Stimulated activated CD8-positive, alpha-beta memory T cell treated with anti-CD3 and anti-CD28 coated beads, Interleukin-7, amount 100 ng/mL, for 1 hour (primary cell): ENCODE measurements around the gene MAD1L1.
A peak's percentile ranks its signal among the peaks of the same experiment; 100 is the strongest.

Experiments used
- DNase-seq, 2 donors: peaks; one replicate each; pipeline ENCODE4 v3.0.0-alpha.2; 2020; ENCODE audit warnings: low read depth in 2 of 2

MAD1L1 gene

DNA sequence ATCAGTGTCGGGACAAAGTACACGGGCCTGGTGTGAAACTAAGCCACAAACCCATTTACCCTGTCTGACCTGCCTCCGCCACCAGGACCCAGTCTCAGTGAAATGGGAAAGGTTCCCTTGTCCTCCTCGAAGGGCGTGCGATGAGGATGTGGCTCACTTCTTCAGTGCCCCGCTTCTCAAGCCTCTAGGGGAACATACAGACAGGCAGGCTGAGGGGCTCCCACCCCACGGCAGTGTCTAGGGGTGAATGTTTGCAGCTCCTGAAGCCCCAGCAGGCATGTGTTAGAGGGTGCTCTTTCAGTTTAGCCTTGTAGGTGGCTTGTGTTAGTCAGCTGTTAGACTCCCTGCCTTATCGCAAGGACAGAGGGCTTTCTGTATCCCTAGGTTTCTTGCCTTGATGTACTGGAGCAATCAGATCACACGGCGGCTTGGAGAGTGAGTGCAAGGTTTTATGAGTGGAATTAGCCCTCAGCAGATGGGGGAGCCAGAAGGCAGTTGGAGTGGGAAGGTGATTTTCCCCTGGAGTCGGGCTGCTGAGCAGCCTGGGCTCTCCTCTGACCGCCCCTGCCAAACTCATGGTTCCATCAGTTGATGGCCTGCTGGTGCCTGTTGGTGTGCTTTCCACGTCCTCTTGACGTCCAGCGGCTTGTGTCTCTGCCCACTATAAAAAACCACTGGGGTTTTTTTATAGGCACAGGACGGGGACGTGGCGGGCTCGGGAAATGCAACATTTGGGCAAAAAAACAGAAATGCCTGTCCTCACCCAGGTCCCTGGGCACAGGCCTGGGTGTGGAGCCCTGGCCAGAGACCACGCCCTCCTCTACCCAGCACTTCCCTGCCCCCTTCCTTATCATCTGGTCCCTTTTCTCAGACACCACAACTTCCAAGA, 10.0 kb upstream of the MAD1L1 start:
- DNase-seq, result no peak

DNA sequence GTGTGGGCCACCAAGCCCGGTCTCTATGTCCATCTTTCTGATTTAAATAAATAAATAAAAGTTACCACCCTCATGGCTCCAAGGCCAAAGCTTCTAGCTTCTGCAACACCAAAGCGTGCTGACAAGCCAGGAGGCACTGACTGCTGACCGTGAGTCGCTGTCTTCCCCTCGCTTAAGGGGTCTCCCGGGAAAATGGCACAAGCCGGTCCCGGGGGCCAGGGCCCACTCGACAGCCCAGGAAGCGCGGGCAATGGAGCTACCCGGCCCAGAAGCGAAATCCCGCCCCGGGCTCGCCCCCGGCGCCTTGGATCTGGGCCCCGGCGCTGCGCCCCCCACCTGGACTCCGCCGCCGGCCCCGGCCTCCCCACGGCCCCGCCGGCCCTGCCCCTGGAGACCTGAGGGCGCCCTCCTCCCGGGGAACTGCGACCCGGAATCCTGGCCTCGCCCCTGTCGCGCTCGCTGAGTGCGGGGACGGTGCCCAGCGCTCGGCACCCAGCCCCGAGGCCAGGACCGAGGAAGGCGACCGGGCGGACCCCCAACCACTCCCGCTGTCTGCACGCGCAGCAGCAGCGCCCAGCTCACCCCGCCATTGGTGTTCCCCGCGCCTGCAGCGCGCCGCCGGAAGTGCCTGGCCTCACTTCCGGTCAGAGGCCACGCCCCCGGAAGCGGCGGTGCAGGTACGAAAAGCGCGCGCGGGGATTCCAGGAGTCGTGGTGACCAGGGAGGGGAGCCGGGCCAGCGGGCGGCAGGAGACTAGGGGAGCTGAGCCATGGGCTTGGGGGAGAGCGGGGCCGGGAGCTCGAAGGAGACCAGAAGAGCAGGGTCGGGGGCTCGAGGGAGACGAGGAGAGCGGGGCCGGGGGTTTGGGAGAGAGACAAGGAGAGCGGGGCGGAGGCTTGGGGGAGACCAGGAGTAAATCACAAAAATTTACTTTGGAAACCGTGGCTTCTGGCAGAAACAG, 9.1 kb upstream of the MAD1L1 start, which contains the start of the genes MRM2 and NUDT1:
Gene MRM2 (minus strand): TSS at position 626 of the 961 bp plus-strand sequence. CDS start 36 bp downstream, at position 590.
Gene NUDT1 (plus strand): TSS at position 647 of the 961 bp plus-strand sequence. CDS start 2,349 bp downstream, outside the sequence.
- DNase-seq, result peak; percentile 41 to 49

DNA sequence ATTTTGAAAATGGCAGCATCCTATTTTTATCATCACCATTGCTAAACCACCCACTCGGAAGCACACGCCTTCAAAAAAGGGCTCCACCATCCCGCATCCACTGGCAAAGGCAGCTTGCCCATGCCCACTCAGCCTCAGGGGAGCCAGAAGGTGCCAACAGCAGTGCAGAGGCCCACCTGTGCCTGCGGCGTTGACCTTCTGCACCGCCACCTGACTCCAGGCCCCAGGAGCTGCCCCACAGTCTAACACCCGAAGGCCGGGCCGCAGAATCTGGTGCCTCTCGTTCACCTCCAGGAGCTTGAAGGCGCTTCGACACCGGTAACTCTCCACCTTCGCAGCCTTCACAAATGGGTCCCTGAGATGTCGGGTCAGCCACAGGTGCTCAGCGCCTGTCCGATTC, 6.5 kb upstream of the MAD1L1 start:
- DNase-seq, result no peak

DNA sequence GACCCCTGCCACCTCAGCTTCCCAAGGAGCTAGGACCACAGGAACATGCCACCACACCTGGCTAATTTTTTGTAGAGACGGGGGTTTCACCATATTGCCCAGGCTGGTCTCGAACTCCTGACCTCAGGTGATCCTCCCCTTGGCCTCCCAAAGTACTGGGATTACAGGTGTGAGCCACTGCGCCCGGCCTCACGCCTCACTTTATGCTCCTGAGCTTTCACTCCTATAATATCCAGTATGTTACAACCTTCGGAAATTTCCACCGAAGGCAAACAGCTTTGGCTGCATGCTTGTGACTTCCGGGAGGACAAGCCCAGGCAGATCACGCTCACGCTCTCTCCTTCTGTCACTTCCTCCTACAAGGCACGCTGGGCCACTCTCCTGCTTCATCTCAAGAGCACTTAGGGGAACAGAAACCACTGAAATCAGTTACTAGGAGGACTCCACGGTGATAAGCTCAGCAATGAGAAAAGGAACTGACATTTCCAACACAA, 4.4 kb upstream of the MAD1L1 start:
- DNase-seq, result no peak

DNA sequence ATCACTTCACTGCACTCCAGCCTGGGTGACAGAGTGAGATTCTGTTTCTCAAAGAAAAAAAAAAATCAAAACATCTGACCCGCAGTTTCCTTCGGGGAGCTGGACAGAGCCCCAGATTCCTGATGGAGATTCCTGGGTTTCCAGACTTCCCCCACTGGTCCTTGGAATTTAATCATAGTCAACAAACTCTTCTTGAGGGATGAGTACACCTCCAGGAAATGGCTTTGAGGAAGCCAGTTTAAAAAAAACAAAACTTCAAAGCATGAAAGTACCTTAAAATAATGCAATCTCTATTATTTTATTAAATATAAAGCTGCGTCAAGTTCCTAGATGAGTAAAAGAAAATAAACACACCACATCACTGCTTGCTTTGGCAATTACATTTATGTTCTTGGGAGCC, 1.2 kb upstream of the MAD1L1 start:
- no peak for DNase-seq

DNA sequence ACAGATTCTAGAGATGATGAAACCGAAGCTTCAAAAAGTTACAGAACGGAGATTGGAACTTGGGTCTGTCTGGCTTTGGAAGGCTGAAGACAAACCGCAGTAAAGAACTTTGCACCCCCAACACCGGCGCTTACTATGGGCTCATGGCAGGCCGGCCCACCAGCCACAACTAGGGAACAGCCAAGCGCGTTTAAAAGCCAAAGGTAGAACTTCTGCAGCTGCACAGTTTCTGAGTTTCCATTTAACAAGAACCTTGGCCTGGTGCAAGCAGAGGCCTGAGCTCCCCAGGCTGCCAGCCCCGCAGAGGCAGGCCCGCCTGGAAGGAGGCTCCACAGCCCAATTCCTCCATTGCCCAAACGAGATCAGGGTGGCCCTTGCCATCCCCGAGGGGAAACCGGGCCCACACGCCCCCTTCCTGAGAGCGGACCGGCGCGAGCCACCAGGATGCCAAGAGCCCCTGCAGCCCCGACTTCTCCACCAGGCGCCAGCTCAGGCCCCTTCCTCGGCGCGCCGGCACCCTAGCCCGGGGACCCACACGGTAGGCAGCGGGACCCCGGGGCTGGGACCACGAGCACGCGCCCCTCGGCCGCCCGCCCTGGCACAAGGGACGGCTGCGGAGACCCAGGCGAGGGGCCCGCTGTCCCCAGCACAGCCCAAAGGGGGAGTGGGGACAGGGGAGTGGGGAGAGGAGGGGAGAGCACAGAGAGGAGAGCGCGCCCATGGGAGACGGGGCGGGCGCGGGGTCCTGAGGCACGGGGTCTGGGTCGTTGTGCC, 566 bp downstream of the MAD1L1 start:
- DNase-seq, result no peak

DNA sequence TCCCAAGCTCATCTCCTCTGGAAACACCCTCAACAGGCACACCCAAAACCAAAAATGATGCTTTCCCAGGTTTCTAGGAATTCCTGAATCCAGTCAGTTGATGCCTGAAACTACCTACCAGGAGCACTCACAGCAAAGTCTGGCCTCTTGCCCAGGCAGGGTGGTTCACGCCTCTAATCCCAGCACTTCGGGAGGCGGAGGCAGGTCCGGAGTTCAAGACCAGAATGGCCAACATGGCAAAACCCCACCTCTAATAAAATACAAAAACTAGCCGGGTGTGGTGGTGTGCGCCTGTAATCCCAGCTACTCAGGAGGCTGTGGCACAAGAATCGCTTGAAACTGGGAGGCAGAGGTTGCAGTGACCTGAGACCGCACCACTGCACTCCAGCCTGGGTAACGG, 1.9 kb downstream of the MAD1L1 start:
- DNase-seq, result no peak

DNA sequence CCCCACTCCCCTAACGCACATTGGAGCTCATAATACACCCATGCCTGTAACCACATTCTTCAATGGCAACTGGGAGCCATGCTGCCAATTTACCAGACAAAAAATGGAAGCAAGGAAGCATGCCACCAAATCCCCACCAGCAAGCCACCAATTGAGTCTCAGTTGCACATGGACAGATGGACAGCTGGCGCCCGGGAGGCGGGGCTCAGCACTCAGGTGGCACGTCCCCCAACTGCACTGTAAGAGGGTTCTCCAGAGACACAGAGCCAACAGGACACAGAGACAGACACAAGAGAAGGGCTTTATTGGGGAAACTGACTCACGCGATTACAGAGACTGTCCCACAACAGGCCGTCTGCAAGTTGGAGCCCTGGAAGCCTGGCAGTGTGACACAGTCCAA, 2.5 kb downstream of the MAD1L1 start:
- no peak for DNase-seq

DNA sequence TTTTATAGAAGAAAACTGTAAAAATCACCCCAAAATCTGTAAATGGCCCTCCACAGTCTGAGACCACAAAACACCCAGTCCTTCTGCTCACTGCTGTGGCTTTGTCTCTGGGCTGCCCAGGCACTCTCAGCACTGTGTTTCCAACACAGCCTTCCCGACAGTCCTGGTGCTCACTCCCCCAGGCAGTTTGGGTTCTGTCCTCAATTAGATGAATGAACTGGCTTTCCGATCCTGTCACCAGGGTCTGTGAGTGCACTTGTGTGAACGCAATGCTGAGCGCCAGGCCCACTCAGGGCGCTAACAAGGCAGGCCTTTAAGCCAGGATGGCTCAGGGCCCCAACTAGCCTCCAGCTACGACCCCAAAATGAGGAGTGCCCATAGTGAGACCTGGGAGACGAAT, 3.3 kb downstream of the MAD1L1 start:
- DNase-seq, result no peak

DNA sequence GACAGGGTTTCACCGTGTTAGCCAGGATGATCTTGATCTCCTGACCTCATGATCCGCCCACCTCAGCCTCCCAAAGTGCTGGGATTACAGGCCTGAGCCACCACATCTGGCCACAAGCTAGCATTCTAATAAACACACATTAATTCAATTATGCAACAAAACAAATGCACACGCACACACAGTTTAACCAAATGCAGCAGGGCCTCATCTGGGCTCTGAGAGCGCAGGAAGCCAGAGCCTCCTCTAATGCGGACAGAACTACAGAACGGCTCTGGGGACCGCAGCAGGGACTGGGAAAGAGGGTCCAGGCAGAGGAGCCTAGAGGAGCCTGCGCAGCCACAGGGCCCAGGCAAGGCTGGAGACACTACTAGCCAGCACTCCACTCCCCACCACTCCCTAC, 3.8 kb downstream of the MAD1L1 start:
- no peak for DNase-seq

DNA sequence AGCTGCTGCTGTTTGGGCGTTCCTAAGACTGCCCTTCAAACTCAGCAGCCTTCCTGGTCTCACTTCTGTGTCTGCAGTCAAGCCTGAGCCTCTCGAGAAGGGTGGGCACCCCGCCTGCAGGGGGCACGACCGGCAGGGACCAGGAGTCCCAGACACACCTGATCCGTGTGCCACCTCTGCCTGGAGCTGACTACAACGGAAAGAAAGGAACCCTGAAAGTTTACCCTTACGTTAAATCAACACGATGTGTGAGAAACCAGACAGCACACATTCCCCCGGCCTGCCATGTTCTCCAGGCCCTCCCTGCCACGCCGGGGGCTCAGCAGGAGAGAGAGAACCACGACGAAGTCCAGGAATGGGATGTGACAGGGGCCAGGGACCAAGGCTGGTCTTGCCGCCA, 5.0 kb downstream of the MAD1L1 start:
- no peak for DNase-seq

DNA sequence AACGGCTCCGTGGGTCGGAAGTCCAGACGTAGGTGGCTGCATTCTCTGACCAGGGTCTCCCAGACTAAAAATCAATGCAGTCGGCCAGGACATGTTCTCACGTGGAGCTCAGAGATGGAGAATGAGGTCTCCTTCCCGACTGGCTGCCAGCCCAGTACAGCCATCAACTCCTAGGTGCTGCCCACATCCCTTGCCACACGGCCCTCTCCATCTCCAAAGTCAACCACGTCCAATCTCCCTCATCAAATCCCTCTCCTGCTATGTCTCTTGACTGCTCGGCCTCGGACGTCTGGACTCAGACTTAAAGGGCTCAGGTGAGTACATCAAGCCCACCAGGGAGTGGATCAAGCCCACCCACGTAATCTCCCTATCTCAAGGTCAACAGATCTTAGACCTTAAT, 6.9 kb downstream of the MAD1L1 start:
- no peak for DNase-seq

DNA sequence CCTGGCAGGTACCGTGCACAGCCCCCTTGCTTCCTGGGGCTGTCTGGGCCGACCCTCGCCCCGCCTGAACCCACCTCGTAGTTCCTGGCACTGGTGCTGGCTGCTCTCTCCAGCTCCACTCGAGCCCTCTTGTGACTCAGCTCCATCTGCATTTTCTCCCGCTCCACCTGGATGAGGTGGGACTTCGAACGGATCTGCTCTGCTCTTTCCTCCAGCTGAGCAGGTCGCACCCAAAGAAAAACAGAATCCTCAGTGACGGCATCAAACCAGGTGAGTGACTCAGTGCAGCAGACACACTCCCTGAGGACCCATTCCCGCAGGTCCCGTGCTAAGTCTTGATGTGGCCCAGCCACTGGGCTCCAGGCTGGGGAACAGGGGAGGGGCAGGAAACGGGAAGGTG, 7.4 kb downstream of the MAD1L1 start:
- no peak for DNase-seq

DNA sequence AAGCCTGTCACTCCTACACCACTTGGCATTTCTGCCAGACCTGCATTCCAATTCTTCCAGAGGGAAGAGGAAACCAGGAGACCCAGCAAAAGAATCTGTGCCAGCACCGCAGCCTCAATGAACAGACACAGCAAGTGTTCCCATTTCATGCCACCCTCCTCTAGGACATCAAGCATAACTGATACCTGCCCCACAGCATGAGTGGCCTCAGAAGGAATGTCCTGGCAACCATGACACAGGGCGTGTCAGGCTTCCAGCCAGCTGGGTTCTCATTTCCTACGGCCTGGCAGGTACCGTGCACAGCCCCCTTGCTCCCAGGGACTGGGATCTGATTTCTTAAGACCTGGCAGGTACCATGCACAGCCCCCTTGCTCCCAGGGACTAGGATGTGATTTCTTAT, 7.8 kb downstream of the MAD1L1 start:
- no peak for DNase-seq

DNA sequence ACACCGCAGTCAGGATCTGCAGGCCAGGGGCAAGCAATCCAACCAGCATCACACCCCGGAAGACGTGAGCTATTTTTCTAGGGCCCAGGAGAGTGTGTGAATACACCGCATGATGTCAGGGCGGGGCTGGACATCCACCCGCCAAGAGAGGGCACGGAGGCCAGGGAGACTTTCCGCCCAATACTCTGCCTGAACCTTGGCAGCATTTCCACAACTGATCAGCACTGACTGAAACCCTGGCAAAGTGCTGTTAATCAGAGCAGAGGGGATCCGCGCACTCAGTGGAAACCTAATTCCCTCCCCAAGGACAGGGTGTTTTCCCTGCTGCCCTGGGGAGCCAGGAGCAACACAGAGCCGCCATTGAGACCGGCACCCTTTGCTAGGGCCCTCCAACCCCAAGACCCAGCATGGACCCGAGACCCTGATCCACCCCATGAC, 8.2 kb downstream of the MAD1L1 start:
- no peak for DNase-seq

DNA sequence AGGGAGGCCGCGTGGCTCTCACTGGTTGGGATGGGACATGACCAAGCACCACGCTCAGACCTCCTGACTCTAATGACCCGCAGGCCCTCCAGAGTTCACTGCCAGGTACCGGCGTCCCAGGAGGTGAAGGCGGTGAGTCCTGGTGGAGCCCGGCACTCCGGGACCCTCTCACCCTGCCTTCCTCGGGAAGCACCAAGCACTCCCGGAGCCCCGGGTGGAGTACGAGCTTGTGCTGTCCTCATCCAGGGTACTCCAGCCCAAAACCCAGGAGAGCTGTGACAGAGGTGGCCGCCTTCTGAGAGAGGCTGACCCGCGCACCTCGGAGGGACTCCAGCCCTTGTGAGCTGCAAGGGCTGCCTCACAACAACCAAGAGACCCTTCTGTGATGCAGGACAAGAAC, 9.4 kb downstream of the MAD1L1 start:
- no peak for DNase-seq

DNA sequence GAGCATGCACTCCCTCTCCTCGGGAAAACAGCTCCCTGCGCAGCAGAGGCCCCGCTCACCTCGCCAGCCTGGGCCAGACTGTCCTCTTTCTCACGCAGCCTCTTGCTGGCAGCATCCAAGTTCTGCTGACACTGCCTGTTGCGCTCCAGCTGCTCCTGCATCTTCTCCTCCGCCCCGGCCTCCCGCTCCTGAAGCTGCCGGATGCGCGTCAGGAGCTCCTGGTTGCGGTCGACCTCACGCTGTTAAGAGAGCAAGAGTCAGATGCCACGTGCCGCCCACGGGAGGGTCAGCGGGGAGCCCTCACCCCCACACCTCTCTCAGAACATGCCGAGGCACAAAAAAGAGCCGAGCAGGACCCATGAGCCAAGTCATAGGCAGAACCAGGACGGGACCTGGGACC, 10.2 kb downstream of the MAD1L1 start:
- no peak for DNase-seq

DNA sequence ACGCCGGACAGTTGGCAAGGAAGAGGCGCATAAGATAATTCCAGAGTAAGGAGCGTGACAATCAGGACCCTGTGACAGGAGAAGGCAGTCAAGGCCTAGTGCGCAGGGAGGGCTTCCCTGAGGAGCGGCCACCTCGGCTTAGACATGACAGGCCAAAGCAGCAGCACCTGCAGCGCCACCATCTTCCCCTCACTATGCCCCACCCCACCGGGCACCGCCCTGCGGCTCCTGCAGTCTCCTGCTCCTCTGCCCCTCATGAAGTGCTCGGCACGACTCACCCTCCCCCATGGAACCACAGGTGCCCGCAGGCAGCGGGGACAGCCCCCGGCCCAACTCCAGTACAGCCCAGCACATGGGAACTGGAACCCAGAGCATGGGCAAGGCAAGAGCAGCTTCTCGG, 11.8 kb downstream of the MAD1L1 start:
- DNase-seq, result no peak

DNA sequence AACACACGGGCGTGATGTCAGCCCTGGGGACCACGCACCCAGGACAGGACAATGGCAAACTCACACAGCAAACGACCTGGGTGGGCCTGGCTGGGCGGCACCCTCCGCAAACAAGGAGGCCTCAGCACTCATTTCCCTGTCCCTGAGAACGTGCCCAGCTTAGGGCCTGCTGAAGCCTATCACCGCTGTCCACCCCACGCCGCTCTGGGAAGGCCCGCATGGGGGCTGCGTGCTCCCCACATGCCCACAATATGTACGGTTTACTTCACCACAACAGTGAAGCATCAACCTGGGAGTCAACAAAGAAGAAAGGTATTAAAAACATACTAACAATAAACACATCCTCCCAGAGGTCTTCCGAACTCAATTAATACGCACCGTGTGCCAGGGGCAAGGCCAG, 12.2 kb downstream of the MAD1L1 start:
- DNase-seq, result no peak

DNA sequence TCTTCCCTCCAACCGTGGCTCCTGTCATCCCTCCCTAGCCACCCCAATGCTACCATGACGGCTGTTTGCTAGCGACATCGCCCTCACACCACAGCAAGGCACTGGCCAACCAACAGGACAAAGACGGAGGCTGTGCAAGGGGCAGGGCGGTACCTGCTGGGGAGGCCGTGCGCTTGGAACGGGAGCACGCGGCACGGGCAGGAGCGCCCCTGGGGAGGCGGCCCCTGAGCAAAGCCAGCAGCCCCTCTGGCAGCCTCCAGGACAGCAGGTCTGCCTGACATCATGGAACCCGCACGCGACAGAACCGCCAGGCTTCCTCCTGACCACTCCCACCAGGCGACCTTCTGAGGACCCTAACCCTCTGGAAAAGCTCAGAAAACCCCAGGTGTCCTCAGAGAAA, 12.7 kb downstream of the MAD1L1 start:
- no peak for DNase-seq

DNA sequence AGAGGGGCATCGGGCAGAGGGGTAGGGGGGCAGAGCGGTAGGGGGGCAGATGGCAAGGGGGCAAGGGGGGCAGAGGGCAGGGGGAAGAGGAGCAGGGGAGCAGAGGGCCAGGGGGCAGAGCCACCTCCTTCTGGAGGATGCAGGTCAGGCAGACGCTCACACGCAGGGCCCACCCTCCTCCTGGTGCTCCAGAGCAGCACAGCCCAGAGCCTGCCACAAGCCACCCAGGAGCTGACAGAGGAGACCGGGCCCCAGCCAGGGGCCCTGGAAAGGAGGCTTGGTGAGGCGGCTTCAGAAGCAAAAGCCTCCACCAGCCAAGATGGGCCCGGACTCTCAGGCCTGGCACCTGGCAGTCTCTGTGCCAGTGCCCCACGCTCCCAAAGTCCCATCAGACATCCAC, 13.1 kb downstream of the MAD1L1 start:
- DNase-seq, result no peak

DNA sequence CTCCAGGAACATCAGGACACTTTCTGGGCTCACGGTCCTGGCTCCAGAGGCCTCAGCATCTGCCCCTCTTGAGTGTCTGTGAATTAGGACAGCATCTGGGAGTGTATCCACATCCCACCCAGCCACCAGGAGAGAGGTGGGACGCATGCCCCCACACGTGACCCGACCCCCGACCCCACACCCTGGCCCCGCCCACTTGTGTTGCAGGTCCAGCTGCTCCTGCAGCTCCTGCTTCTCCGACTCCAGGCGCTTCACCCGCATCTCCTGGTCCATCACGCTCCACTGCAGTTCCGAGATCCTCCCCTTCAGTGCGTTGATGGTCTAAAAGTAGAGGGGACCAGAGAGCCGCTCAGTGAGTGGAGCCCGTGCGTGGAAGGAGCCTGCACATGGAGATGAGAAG, 13.6 kb downstream of the MAD1L1 start:
- DNase-seq, result no peak
